Panc1 (cell line): ENCODE results near the gene AMIGO3. TPM values are rescaled to one million over a fixed set of nuclear protein-coding genes. Genes with fewer than 3 reads are reported as not detected.

Experiments used
- ATAC-seq: fragments of 200-7000 bp; cut with Tn5 transposase; 2 replicates; pipeline ENCODE4 v1.9.1; 2020; ENCODE audit warnings: mild to moderate bottlenecking, moderate library complexity
- BruUV-seq: library from RNA; stranded (reverse); fragments of 400-500 nt; replicated peaks from 2 replicates; lab custom pipeline; 2021; lab: Mats Ljungman, UMichigan
- CTCF ChIA-PET: fragments of 300-600 bp; sonication (Branson Sonifier 250); formaldehyde crosslinking; loops from one replicate; lab custom pipeline; 2022; ENCODE audit warnings: antibody characterized with exemption; lab: Charles Lee
- POLR2A ChIA-PET: fragments of 300-600 bp; sonication (Branson Sonifier 250); formaldehyde crosslinking; loops from one replicate; lab custom pipeline; 2022; ENCODE audit warnings: antibody characterized with exemption; lab: Charles Lee
- DNase-seq: peaks from one replicate; pipeline ENCODE4 v3.0.0-alpha.2; 2010; ENCODE audit warnings: low read depth, low spot score
- H3K27ac ChIP-seq: 2 replicates; pipeline ENCODE4 v1.5.1; 2011; ENCODE audit warnings: mild to moderate bottlenecking, low read length, inconsistent platforms
- H3K27me3 ChIP-seq: fragments of 200-500 bp; sonication (Bioruptor generic); 2 replicates; pipeline ENCODE4 v1.6.0; 2014; ENCODE audit warnings: low read length, inconsistent platforms; ENCODE audit not compliant: control insufficient read depth, insufficient read depth
- H3K36me3 ChIP-seq: fragments of 200-500 bp; sonication (Bioruptor generic); 2 replicates; pipeline ENCODE4 v1.5.1; 2014; ENCODE audit warnings: inconsistent platforms, mild to moderate bottlenecking, low read length, moderate library complexity; ENCODE audit not compliant: control insufficient read depth, insufficient read depth
- H3K4me1 ChIP-seq: 2 replicates; pipeline ENCODE4 v1.5.1; 2011; ENCODE audit warnings: inconsistent platforms, mild to moderate bottlenecking, low read length, moderate library complexity; ENCODE audit not compliant: control insufficient read depth, insufficient read depth
- H3K4me3 ChIP-seq, 2 experiments: 2 replicates each; pipeline ENCODE4 v1.5.1; 2011 to 2012; ENCODE audit warnings: low read depth in 2 of 2, low read length in 2 of 2, mild to moderate bottlenecking in 2 of 2, inconsistent platforms in 1 of 2, moderate library complexity in 1 of 2
- H3K9me3 ChIP-seq: fragments of 200-500 bp; sonication (Bioruptor generic); 2 replicates; pipeline ENCODE4 v1.5.1; 2014; ENCODE audit warnings: low read depth, mild to moderate bottlenecking, inconsistent platforms, low read length, moderate library complexity; ENCODE audit not compliant: control insufficient read depth, insufficient read depth
- POLR2AphosphoS5 ChIP-seq: IDR thresholded peaks from 2 replicates; pipeline ENCODE4 v1.6.1; 2012; ENCODE audit warnings: mild to moderate bottlenecking, low read depth, low read length, moderate library complexity
- SIN3A ChIP-seq: IDR thresholded peaks from 2 replicates; pipeline ENCODE4 v1.6.1; 2012; ENCODE audit warnings: low read depth, mild to moderate bottlenecking, low read length, moderate library complexity, borderline replicate concordance; ENCODE audit not compliant: insufficient read depth
- TCF7L2 ChIP-seq: IDR thresholded peaks from 2 replicates; pipeline ENCODE4 v1.6.1; 2011; ENCODE audit warnings: mild to moderate bottlenecking, low read depth, low read length, inconsistent platforms
- in situ Hi-C: cut with HindIII; loops from 2 replicates; pipeline ENCODE4 v1.10.0; 2016; ENCODE audit warnings: low sequenced_read_pairs, low pct_unique_long_range_greater_than_20kb
- intact Hi-C: fragments of 100-400 bp; cut with micrococcal nuclease; formaldehyde crosslinking; loops from one replicate; pipeline ENCODE4 v1.10.0; 2022; ENCODE audit not compliant: unreplicated experiment
- total RNA-seq: library from RNA; stranded (reverse); gene quantifications from one replicate; pipeline ENCODE4 v1.2.1, GENCODE V29; 2021; ENCODE audit not compliant: unreplicated experiment
- TF ChIP-seq, protein P1 (sequence below), 2 experiments: IDR thresholded peaks; 2 replicates each; pipeline ENCODE4 v1.6.1; 2011 to 2012; ENCODE audit warnings: low read depth in 2 of 2, control low read depth in 1 of 2, low read length in 1 of 2, mild to moderate bottlenecking in 1 of 2, moderate library complexity in 1 of 2; ENCODE audit not compliant: insufficient read depth in 1 of 2
- TF ChIP-seq, protein P2 (sequence below): fragments of 450-650 bp; IDR thresholded peaks from 2 replicates; pipeline ENCODE4 v1.5.1; 2017; ENCODE audit warnings: mild to moderate bottlenecking

Gene AMIGO3
- total RNA-seq, 1 experiment from 2014 or later, result 0.72 TPM

DNA sequence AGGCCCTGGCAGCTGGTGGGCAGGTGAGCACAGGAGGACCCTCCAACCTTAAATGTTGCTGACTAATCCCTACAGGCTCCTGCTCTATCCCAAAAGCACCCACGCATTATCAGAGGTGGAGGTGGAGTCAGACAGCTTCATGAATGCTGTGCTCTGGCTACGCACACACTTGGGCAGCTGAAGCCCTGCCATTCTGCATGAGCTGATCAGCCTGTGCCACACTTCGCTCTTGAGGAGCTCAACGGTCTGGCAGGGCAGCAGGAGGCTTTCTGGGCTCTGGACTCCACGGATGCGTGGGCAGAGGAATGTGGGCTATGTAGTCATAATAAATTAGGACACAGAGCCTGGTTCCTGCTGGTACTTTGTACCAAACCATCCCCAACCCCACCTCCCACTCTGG lies 36.3 kb downstream of the AMIGO3 start:
- no peaks in the 10 kb centered on the region for H3K9me3 ChIP-seq
- no peaks in the 10 kb centered on the region for H3K36me3 ChIP-seq
- no peaks in the 10 kb centered on the region for H3K4me1 ChIP-seq
- no peak overlapping the region for H3K27ac ChIP-seq
- in situ Hi-C loops, result no loop called here
- CTCF ChIA-PET, result no interaction called here
- intact Hi-C loops, result no loop called here
- BruUV-seq, result no TSS peak
- H3K4me3 ChIP-seq, result no peak overlapping the region
- TF ChIP-seq, protein P1, sequence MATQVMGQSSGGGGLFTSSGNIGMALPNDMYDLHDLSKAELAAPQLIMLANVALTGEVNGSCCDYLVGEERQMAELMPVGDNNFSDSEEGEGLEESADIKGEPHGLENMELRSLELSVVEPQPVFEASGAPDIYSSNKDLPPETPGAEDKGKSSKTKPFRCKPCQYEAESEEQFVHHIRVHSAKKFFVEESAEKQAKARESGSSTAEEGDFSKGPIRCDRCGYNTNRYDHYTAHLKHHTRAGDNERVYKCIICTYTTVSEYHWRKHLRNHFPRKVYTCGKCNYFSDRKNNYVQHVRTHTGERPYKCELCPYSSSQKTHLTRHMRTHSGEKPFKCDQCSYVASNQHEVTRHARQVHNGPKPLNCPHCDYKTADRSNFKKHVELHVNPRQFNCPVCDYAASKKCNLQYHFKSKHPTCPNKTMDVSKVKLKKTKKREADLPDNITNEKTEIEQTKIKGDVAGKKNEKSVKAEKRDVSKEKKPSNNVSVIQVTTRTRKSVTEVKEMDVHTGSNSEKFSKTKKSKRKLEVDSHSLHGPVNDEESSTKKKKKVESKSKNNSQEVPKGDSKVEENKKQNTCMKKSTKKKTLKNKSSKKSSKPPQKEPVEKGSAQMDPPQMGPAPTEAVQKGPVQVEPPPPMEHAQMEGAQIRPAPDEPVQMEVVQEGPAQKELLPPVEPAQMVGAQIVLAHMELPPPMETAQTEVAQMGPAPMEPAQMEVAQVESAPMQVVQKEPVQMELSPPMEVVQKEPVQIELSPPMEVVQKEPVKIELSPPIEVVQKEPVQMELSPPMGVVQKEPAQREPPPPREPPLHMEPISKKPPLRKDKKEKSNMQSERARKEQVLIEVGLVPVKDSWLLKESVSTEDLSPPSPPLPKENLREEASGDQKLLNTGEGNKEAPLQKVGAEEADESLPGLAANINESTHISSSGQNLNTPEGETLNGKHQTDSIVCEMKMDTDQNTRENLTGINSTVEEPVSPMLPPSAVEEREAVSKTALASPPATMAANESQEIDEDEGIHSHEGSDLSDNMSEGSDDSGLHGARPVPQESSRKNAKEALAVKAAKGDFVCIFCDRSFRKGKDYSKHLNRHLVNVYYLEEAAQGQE (IDR thresholded peaks at IDR 0.05; ENCODE audit: insufficient read depth in 1 of 2, low read depth in 2 of 2, low read length in 1 of 2), result no peak
- no peak for TF ChIP-seq SIN3A
- TF ChIP-seq POLR2AphosphoS5, result no peak
- no peak for TF ChIP-seq TCF7L2
- TF ChIP-seq, protein P2, sequence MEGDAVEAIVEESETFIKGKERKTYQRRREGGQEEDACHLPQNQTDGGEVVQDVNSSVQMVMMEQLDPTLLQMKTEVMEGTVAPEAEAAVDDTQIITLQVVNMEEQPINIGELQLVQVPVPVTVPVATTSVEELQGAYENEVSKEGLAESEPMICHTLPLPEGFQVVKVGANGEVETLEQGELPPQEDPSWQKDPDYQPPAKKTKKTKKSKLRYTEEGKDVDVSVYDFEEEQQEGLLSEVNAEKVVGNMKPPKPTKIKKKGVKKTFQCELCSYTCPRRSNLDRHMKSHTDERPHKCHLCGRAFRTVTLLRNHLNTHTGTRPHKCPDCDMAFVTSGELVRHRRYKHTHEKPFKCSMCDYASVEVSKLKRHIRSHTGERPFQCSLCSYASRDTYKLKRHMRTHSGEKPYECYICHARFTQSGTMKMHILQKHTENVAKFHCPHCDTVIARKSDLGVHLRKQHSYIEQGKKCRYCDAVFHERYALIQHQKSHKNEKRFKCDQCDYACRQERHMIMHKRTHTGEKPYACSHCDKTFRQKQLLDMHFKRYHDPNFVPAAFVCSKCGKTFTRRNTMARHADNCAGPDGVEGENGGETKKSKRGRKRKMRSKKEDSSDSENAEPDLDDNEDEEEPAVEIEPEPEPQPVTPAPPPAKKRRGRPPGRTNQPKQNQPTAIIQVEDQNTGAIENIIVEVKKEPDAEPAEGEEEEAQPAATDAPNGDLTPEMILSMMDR, result no peak
- ATAC-seq, result no peak
- H3K27me3 ChIP-seq, result no peaks in the 10 kb centered on the region
- POLR2A ChIA-PET, result no interaction called here
- DNase-seq, result no peak

DNA sequence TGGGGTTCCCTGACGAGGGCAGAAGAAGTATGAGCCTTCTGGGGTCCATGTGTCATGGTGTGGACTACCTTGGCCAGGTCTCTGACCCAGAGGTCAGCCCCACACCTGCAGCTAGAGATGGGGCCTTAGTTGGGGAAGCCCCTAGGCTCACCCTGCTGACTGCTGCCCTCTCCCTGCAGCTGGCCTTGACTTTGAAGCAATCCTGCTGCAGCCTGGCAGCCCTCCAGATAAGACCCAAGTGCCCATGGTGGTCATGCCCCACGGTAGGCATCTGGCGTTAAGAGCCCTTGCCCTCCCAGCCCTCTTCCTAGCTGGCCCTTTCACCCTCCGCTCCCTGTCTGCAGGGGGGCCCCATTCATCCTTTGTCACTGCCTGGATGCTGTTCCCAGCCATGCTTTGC lies 37.9 kb downstream of the AMIGO3 start:
- H3K36me3 ChIP-seq, result no peaks in the 10 kb centered on the region
- in situ Hi-C loops (no loop called here), intact Hi-C loops (no loop called here)
- ATAC-seq (no peak), DNase-seq (no peak)
- H3K4me3 ChIP-seq, result no peak overlapping the region
- ChIA-PET CTCF (no interaction called here), POLR2A (no interaction called here)
- BruUV-seq, result no TSS peak
- no peak overlapping the region for H3K27ac ChIP-seq
- no peaks in the 10 kb centered on the region for H3K4me1 ChIP-seq
- H3K9me3 ChIP-seq, result no peaks in the 10 kb centered on the region
- TF ChIP-seq POLR2AphosphoS5 (no peak), SIN3A (no peak), TCF7L2 (no peak)
- TF ChIP-seq, protein P1 (IDR thresholded peaks at IDR 0.05; ENCODE audit: insufficient read depth in 1 of 2, low read depth in 2 of 2, low read length in 1 of 2), result no peak
- TF ChIP-seq, protein P2, result no peak
- no peaks in the 10 kb centered on the region for H3K27me3 ChIP-seq
